NCI-H2029 treated with DMSO at 0.1 percent for 48 hours (cell line): Measurements from ENCODE around the gene NKD1.

Experiments
- DNase-seq: peaks from one replicate; lab custom pipeline; 2025; lab: John Stamatoyannopoulos, UW

NKD1 gene

DNA sequence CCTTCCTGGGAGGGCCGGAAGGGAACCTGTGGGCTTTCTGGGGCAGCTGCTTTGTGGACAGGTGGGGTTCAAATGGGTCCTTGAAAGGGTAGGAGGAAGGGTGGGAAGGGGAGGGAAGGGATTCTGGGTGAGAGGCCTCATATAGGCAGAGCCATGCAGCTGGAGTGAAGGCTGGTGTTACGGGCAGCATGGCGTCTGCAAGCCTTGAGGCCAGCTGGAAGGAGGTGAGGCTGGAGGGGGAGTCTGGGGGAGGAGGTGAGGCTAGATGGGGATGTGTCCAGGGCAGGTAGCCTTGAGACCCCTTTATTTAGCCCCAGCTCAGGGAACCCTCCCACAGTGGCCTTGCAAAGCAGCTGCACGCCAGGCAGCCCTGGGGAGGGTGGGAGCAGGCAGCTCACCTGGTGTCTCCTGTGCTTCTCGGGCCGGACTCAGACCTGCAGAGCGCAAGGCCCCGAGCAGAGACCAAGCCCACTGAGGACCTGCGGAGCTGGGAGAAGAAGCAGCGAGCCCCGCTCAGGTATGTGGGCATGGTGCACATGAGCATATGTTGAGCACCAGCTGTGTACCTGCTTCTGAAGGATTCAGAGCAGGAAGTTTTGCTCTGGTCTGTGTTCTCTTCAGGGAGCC lies 82.3 kb downstream of the NKD1 start:
- no peak for DNase-seq

- no peak for DNase-seq
Measured at GRCh38 chr16:50631249-50631984, 83.2 kb downstream of the NKD1 start.

- DNase-seq = no peak
Measured at GRCh38 chr16:50631985-50632576, 83.9 kb downstream of the NKD1 start.

DNA sequence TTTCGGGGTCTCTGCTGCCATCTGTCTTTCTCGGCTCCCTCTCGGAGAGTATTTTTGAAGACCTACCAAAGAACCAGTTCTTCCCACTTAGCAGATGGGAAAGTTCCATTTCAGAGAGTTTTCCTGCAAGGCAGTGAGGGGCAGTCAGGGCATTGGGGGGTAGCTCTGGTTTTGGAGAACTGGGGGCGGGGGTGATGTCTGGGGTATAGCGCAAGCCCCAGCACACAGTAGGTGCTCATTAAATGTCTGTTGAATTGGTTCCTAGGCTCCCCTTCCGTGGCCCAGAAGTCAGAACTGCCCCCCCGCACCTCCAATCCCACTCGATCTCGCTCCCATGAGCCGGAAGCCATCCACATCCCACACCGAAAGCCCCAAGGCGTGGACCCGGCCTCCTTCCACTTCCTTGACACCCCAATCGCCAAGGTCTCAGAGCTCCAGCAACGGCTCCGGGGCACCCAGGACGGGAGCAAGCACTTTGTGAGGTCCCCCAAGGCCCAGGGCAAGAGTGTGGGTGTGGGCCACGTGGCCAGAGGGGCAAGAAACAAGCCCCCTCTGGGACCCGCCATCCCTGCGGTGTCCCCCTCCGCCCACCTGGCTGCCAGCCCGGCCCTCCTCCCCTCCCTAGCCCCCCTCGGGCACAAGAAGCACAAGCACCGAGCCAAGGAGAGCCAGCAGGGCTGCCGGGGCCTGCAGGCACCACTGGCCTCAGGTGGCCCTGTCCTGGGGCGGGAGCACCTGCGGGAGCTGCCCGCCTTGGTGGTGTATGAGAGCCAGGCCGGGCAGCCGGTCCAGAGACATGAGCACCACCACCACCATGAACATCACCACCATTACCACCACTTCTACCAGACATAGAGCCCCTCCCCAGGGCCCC lies 85.0 kb downstream of the NKD1 start:
- DNase-seq = no peak

DNA sequence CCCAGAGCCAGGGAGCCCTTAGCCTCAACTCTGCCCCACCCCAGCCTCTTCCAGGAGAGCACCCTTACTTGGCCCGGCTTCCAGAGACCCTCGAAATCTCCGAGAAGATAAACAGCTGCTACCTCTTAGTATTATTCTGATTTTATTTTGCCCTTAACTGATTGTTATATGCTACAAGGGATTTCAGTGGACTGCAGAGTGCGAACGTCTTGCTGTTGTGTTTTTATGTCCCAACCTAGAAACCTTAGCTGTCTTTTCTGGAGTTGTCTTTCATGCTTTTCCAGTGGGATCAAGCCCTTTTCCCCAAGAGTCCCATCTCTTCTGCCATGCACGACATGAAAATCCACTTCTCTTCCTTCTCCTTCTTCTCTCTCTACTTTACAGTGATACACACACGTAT lies 85.9 kb downstream of the NKD1 start:
- DNase-seq = no peak

DNA sequence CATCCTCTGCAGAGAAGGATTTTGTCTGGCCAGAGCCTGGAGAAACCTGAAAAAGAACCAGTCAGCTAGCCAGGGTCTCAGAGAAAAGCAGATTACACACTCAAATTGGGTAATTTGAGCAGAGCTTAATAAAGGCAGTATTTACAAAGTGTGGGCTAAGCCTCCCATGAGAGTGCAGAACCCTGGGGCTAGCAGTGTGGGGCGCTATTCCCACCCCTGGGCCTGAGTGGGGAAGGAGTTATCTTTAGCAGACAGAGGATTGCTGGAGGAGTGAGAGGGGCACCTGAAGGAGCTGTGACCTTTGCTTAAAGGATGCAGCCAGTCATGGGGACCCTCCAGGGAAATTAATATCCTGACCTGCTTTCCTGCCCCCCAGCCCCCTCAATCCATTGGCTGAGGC lies 86.8 kb downstream of the NKD1 start:
- DNase-seq = no peak

DNA sequence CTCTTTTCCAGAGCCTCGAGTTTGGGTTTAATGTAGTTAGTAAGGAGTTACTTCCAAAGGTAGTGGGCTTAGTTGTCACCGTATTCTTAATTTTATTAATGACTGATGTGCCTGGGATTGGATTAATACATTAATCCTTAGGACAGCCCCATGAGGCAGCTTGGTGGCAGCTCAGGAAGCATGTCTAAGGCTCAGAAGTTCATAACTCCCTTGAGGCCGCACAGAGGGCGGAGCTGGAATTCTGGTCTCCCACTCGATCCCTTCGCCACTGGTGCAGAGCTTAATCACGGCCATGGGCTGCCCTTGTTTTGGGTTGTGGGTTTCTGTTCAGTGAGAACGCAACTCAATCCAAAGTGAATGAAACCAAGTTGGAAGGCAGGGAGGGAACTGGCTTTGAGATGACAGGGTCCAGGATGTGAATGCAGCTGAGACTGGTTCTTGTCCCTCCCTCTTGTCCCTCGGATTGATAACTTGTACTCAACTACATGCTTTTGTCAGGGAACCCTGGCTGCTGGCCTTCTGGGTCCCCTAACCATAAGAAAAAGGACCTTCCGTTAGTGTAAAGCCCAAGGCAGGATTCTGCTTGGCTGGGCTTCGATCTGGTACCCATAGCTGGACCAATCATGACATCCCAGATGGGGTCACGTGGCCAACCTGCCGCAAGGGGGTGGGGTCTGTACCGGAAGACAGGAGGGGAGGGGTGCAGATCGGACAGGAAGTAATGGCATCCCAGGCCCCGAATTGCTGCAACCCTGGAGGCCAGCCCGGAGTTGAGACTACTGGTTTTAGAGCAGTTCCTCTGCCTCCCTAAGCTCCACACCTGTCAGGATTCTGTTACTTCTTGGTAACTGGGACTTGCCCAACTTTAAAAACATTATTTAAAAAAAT lies 87.6 kb downstream of the NKD1 start:
- DNase-seq = no peak

DNA sequence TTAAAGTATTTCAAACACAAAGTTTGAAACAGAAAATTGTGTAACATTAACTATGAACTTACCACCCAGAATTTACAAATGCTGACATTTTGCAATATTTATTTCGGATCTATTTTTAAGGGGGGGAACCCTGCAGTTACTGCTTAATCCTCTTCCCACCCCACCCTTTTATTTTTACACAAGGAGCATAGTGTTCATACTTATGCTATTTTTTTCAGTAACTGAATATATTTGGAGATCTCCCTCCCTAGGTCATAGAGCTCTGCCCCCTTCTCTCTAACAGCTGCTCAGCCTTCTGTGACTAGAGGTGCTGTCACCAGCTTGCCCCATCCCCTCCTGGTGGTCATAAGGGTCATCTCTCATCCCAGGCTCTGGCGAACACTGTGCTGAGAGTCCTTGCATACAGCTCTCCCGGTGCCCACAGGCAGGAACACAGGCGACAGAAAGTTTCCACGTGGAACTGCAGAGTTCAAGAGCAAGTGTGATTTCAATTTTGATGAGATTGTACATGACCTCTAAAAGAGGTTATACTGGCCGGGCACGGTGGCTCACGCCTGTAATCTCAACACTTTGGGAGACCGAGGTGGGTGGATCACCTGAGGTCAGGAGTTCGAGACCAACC lies 88.7 kb downstream of the NKD1 start:
- no peak for DNase-seq

DNA sequence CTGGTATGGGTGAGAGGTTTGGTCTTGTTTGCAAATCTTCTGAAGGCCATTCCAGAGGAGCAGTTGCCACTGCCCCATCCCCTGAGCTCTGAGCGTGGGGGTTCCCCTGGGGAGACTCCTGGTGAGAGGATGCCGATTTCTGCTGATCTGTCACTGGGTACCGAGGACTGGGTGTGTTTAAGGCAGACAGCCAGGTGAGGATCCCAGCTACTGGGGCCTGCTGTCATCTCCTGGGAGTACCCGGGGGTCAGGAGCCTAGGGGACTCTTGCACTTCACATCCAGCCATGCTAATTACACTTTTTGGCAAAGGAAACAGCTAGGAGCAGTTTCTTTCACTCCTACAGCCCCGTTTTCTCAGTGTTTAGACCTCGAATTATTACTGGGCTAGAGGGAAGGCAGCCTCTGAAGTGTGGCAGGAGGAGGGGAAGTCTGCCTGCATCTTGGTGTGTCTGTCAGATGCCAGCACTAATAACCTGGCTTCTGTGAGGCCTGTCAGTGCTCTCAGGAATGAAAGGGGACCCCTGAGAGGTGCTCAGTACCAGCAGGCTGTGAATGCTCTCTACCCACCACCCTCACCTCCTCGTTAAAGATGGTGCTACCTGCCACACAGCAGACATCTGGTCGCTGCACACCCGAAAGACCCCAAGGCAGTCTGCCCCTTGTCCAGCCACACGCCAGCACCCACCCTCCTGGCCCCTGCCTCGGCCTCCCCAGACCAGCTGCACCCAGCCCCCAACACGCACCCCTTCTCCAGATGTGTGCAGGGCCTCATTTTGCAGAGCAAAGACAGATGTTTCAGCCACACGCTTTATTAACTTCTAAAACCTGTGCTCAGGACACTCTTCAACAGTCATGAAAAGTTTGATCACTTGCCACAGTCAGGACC lies 89.8 kb downstream of the NKD1 start:
- DNase-seq = no peak

DNA sequence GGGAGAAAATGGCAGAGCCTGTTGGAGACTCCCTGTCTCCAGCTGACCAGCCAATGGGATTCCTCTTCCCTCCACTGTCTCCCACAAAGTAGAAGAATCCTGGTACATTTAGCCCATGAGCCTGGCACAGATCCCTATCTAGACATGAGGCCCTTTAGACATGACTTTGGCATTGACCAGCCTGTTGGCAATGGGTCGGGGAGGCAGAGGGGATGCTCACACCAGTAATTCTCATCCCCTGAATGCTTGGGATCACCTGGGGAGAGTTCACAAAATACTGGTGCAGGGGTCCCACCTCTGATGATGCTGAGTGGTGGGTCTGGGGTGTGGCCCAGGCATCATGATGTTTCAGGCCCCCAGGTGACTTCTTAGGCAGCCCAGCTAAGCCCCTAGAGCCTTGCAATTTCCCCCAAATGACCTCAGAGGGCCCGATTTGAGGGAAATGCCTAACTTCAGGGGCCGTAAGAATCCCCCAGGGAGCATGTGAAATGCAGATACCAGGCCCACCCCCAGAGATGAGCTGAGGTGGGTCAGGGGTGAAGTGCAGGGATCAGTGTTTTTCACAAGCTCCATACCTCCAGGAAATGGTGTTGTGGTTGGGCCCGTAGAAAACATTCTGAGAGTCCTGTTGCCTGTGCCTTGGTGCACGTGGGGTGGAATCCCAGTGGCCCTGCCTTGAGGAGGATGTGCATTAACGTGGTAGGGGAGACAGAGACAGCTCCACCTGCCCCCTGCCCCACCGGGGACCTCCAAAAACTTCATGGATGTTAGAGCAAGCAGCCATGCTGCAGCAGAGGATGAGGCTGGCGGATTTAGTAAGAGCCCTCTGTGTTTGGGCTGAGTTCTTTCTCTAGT lies 90.8 kb downstream of the NKD1 start:
- DNase-seq = no peak

GRCh38 chr16:50640391-50640790 lies 92.2 kb downstream of the NKD1 start:
- DNase-seq = no peak

DNA sequence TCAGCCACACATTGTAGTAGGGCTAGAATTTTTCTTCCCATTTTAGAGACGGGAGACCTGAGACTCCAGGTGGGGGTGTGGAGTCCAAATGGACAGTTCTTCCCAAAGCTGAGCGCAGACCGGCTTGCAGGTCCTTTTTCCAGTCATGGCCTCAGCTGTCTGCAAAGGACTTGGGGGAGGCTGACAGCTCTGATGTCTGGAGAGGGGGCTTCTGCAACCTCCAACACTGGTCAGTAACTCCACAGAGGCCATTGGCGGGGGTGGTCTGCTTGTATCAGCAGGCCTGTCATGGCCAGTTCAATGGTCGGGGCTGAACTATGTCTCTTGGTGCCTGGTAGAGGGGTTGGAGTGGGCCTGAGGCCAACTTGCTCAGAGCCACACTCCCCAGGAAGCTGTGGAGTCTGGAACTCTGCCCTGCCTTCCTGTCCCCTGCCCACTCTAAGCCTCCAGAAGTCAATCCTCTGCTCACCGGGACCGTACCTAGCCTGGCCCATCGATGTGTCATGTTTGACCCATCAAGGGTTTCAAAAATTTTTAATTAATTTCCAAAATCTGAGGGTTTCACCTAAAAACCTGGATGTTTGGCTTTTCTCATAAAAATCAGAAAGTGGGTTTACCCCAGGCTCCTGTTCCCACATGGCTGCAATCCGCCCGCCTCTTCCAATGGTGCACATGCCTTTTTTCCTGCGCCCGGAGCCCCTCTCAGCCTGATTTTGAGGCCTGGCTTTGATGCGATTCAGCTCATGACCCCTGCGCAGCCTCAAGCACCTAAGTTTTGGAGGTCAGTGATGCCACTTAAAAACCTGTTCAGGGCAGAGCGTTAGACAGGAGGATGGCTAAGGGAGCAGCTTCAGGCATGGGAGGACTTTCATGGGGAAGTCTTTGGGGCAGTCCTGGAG lies 93.0 kb downstream of the NKD1 start:
- DNase-seq = no peak

GRCh38 chr16:50641818-50642187 lies 93.6 kb downstream of the NKD1 start:
- DNase-seq = no peak

DNA sequence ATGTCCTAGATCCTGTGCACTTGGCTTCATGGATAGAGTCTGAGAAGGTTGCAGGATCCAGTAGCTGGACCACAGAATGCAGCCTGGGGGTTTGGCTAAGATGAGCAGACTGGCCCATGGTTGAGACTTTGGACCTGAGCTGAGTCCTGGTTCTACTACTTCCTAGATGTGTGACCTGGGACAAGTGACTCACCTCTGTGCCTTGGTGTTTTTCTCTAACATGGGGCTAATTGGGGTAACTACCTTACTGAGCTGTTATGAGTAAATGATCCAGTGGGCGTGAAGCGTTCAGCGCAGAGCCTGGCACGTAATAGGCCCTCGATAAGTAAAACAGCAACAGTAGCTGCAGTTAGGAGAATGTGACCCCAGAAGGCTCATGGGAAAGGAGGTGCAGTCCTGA lies 94.2 kb downstream of the NKD1 start:
- DNase-seq = no peak

DNA sequence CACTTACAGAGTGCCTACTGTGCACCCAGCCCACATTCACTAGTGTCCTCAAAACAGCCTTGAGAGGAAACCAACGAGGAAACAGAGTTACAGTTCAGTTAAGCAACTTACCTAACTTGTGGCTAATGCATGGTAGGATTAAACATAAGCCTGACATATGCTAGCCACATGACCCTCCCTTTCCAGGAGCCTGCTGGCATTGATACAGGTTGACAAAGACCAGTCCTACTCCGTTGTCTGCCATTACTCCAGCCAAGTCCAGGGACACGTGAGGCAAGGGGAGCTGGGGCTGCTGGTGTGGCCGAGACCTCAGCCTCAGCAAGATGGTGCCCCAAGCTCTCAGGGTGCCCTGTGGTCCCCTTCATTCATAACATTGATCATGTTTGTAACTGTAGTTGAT lies 95.0 kb downstream of the NKD1 start:
- DNase-seq = no peak

- DNase-seq = no peak
Measured at GRCh38 chr16:50644245-50644644, 96.0 kb downstream of the NKD1 start.

GRCh38 chr16:50644729-50645128 lies 96.5 kb downstream of the NKD1 start:
- DNase-seq = no peak

DNA sequence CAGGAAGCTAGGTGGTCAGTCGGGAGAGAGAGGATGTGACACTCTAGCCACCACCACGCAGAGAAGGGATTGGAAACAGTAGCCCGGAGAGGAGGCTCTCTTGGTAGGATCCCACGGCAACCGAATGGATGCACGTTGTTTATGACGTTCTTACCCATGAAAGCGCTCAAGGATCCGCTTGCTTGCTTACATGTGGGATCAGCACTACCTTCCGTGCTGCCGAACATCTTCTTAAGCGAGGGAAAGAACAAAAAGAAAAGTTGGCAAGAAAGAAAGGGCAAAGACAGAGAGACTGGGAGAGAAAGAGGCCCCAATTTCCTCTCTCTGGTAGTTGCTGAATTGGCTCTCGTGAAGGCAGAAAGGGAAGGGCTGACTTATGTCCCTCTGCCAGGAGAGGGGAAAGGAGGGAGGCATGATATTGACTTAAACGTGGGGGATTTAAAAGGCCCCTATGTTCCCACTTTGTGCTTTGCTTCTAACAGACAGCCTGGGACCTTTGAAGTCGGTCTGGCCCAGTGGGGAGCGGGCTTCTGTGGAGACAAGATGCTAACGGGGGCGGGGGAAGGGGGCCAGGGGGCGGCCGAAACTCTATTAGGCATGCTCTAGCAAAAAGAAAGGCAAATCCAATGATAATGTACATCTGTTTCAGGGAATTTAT lies 97.5 kb downstream of the NKD1 start:
- DNase-seq = no peak
